Measurements from ENCODE around the gene NCAM1. TPM values are rescaled to one million over a fixed set of nuclear protein-coding genes. Genes with fewer than 3 reads are reported as not detected.

Gene NCAM1
- total RNA-seq, 3 donors from 2014 or later, result 6.3 to 97.0 (median 9.3) TPM

DNA sequence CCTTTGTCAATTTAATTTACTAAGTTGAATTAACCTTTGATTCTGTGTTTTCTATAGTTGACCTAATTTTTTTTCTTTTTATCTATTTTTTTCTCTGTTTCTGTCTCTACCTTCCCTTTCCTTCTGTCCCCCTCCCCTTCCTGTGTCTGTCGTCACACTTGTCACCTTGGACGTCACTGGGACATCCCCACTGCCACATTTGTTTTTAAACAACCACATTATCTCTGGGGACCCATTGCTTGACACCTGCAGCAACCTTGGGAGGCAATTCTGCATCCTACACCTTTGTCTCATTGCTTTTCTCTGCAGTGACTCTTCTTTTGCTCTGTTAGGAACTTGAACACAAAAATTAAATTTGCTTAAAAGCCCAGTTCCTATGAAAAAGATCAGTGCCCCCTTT lies 301.4 kb downstream of the NCAM1 start:
- Histone ChIP-seq H3K4me3 (no peak overlapping the region), H3K36me3 (ENCODE audit: low read depth) (no peaks in the 10 kb centered on the region), H3K4me1 (ENCODE audit: low read depth) (no peaks in the 10 kb centered on the region), H3K9me3 (no peaks in the 10 kb centered on the region)
- no peak for DNase-seq
- intact Hi-C loops (cut with DNase I, micrococcal nuclease), result no loop called here
- ATAC-seq, result no peak
- TF ChIP-seq, protein P1, sequence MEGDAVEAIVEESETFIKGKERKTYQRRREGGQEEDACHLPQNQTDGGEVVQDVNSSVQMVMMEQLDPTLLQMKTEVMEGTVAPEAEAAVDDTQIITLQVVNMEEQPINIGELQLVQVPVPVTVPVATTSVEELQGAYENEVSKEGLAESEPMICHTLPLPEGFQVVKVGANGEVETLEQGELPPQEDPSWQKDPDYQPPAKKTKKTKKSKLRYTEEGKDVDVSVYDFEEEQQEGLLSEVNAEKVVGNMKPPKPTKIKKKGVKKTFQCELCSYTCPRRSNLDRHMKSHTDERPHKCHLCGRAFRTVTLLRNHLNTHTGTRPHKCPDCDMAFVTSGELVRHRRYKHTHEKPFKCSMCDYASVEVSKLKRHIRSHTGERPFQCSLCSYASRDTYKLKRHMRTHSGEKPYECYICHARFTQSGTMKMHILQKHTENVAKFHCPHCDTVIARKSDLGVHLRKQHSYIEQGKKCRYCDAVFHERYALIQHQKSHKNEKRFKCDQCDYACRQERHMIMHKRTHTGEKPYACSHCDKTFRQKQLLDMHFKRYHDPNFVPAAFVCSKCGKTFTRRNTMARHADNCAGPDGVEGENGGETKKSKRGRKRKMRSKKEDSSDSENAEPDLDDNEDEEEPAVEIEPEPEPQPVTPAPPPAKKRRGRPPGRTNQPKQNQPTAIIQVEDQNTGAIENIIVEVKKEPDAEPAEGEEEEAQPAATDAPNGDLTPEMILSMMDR (IDR thresholded peaks at IDR 0.05), result no peak

DNA sequence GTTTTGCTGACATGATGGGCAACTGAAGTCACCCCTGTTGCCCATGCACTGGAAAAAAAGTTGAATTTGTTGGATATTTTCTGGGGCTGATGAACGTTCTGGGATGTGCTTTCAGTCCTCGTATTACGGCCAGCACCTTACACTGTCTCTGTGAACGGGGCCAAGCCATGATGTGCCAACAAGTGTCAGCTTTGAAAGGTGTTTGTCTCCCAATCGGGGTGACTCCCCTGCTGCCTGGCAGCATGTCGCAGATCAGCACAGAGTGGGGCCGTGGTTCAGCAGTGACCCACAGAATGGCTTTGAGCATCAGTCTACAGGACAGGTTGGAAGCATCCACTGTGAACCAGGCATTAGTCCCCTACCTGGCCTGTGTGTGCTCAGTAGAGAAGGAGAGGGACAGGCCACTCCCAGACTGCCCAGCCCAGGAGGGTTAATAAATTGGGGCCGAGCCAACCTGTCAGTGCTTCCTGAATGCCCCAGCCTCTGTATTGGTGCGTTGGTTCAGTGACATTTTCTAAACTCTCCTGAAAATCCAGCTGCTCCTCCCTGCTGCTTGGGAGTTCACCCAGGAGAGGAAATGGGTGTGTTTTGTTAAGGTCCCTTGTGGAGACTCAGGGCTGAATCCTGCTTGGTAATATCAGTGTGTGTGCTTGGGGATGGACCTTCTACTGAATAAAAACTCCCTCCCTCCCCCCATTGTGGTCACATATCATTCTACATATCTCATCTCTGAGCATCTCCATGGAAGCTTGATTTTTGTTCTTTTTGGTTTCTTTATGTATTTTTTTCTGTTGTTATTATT lies 302.4 kb downstream of the NCAM1 start:
- ATAC-seq, result peak; percentile 18
- no peaks in the 10 kb centered on the region for H3K9me3 ChIP-seq
- no peaks in the 10 kb centered on the region for H3K36me3 ChIP-seq (ENCODE audit: low read depth)
- TF ChIP-seq, protein P1 (IDR thresholded peaks at IDR 0.05), result no peak
- no peak overlapping the region for H3K4me3 ChIP-seq
- no peak for DNase-seq
- intact Hi-C loops (cut with DNase I, micrococcal nuclease), result no loop called here
- no peaks in the 10 kb centered on the region for H3K4me1 ChIP-seq (ENCODE audit: low read depth)

DNA sequence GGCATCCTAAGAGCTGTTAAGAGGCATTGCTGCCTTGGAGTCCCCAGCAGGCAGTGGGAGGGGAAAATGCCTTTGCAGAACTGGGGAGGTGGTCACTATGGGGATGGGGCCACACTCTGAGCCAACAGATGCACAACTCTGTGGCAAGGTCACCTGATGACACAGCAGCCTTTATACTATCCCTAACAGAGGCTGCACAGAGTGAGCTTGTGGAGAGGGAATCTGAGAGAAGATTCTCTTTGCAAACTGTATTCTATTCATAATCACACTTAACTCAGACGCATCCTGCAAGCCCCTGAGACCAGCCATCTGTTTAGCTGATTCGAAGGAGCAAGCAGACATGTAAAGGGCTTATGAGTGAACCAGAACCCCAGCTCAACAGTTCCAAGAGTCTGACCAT lies 304.1 kb downstream of the NCAM1 start:
- intact Hi-C loops (cut with DNase I, micrococcal nuclease), result no loop called here
- Histone ChIP-seq H3K4me1 (ENCODE audit: low read depth) (no peaks in the 10 kb centered on the region), H3K36me3 (ENCODE audit: low read depth) (no peaks in the 10 kb centered on the region), H3K9me3 (no peaks in the 10 kb centered on the region), H3K4me3 (no peak overlapping the region)
- TF ChIP-seq, protein P1 (IDR thresholded peaks at IDR 0.05), result no peak
- DNase-seq (no peak), ATAC-seq (no peak)

GRCh38 chr11:113267493-113267892 lies 306.3 kb downstream of the NCAM1 start:
- no peak for ATAC-seq
- no peak for DNase-seq
- H3K9me3 ChIP-seq, result no peaks in the 10 kb centered on the region
- TF ChIP-seq, protein P1 (IDR thresholded peaks at IDR 0.05), result no peak
- H3K36me3 ChIP-seq (ENCODE audit: low read depth), result no peaks in the 10 kb centered on the region
- no peak overlapping the region for H3K4me3 ChIP-seq
- intact Hi-C loops (cut with DNase I, micrococcal nuclease), result no loop called here
- H3K4me1 ChIP-seq (ENCODE audit: low read depth), result no peaks in the 10 kb centered on the region

DNA sequence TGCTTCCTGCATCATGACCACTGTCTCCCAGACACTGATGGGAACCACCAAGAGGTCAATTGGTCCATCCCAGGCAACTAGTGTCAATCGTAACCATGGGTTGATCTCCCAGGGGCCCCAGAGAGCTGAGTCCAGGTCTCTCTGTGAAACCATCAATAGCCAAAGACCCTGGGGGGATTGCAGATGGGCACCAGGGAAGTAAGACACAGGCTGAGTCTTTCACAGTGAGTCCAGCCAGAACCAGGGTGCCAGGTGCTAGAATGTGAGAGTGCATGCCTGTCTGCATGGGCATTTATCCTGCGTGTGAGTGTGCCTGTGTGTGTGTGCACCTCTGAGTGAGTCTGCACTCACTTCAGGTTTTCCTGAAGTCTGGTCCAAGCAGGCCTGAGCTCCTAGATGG lies 307.9 kb downstream of the NCAM1 start:
- Histone ChIP-seq H3K36me3 (ENCODE audit: low read depth) (no peaks in the 10 kb centered on the region), H3K9me3 (no peaks in the 10 kb centered on the region), H3K4me1 (ENCODE audit: low read depth) (no peaks in the 10 kb centered on the region), H3K4me3 (no peak overlapping the region)
- TF ChIP-seq, protein P1 (IDR thresholded peaks at IDR 0.05), result no peak
- ATAC-seq (no peak), DNase-seq (no peak)
- intact Hi-C loops (cut with DNase I, micrococcal nuclease), result no loop called here

Data from mucosa of descending colon (tissue), 3 donors.